Right lobe of liver (tissue), 4 donors: ENCODE measurements around the gene ATG10.

Source experiments
- CTCF ChIP-seq, 4 donors: fragments of 200-600 bp in 3 of 4; fragments of 450-650 bp in 1 of 4; IDR thresholded peaks; one replicate each; pipeline versions ENCODE4 v1.5.1 to v1.8.0; 2016 to 2022; ENCODE audit warnings: antibody characterized with exemption in 4 of 4, mild to moderate bottlenecking in 2 of 4
- POLR2A ChIP-seq: fragments of 450-650 bp; IDR thresholded peaks from one replicate; pipeline ENCODE4 v1.6.1; 2017; ENCODE audit warnings: antibody characterized with exemption, mild to moderate bottlenecking
- donor health status: DM: no; HTN: no; CAD: no.
- donor health status: DM: no; HTN: no; CAD: no.
- donor health status: DM: no; HTN: yes; CAD: no.

GRCh38 chr5:82290908-82291307, 319.1 kb downstream of the ATG10 start:
- TF ChIP-seq CTCF (IDR thresholded peaks at IDR 0.05) (no peak), POLR2A (no peak)
